Vagina (tissue), 2 donors: Measurements from ENCODE around the gene NPAS2.

ENCODE experiments used
- POLR2A ChIP-seq, 2 donors: fragments of 450-650 bp; IDR thresholded peaks; one replicate each; pipeline ENCODE4 v1.6.1; 2017; ENCODE audit warnings: antibody characterized with exemption in 2 of 2, mild to moderate bottlenecking in 2 of 2, moderate library complexity in 2 of 2
- TF ChIP-seq, protein P1 (sequence below), 3 experiments: fragments of 450-650 bp in 2 of 3; fragments of 200-600 bp in 1 of 3; sonication (generic) in 1 of 3; IDR thresholded peaks; one replicate each; pipeline ENCODE4 v1.5.1; 2017 to 2019; ENCODE audit warnings: antibody characterized with exemption in 3 of 3, mild to moderate bottlenecking in 2 of 3, moderate library complexity in 2 of 3

DNA sequence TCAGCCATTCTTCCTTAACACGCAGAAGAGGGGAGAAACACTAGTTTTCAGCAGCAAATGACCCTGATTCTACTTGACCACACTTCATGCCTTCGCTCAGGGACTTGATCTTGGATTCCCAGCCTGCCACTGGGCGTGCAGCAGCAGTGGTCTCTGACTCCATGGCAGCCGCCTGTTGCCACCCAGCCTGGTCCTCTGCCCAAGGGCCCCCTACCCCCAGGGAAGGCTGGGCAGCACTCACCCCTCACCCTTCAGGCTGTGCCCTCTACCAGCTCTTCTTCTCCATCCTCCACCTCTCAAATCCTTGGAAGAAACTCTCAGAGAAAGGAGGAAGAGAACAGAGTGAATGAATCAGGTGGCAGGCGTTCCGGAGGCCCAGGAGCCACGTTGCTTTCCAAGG, 150.1 kb downstream of the NPAS2 start:
- TF ChIP-seq, protein P1, sequence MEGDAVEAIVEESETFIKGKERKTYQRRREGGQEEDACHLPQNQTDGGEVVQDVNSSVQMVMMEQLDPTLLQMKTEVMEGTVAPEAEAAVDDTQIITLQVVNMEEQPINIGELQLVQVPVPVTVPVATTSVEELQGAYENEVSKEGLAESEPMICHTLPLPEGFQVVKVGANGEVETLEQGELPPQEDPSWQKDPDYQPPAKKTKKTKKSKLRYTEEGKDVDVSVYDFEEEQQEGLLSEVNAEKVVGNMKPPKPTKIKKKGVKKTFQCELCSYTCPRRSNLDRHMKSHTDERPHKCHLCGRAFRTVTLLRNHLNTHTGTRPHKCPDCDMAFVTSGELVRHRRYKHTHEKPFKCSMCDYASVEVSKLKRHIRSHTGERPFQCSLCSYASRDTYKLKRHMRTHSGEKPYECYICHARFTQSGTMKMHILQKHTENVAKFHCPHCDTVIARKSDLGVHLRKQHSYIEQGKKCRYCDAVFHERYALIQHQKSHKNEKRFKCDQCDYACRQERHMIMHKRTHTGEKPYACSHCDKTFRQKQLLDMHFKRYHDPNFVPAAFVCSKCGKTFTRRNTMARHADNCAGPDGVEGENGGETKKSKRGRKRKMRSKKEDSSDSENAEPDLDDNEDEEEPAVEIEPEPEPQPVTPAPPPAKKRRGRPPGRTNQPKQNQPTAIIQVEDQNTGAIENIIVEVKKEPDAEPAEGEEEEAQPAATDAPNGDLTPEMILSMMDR (IDR thresholded peaks at IDR 0.05) = no peak
- TF ChIP-seq POLR2A (IDR thresholded peaks at IDR 0.05) = no peak
